ENCODE measurements around the gene PEPD.

- TF ChIP-seq POLR2A (IDR thresholded peaks at IDR 0.05) (no peak), CTCF (IDR thresholded peaks at IDR 0.05) (no peak)
Measured at GRCh38 chr19:33419788-33420130, 101.8 kb downstream of the PEPD start.
